K562 (cell line): ENCODE data around the gene RPH3AL. TPM values are rescaled to one million over a fixed set of nuclear protein-coding genes. Genes with fewer than 3 reads are reported as not detected.

Source experiments
- ATAC-seq: fragments of 200-7000 bp; cut with Tn5 transposase; 3 replicates; pipeline ENCODE4 v1.9.1; 2020; ENCODE audit warnings: moderate library complexity
- BruUV-seq: library from RNA; stranded (reverse); fragments of 400-500 nt; replicated peaks from 2 replicates; lab custom pipeline; 2021; lab: Mats Ljungman, UMichigan
- CTCF ChIA-PET: fragments of 300-600 bp; formaldehyde crosslinking; extraction: SDS; loops from one replicate; lab custom pipeline; 2021; ENCODE audit warnings: low intra/inter-chr PET ratio; lab: Yijun Ruan, JAX
- POLR2A ChIA-PET: fragments of 300-600, 350-650 bp; sonication (Branson Sonifier 250); formaldehyde crosslinking; extraction: SDS; loops from one replicate; lab custom pipeline; 2021; ENCODE audit warnings: antibody characterized with exemption, inconsistent platforms; lab: Yijun Ruan, JAX
- DNase-seq, 4 experiments: peaks; one replicate each; pipeline versions ENCODE4 v3.0.0 to v3.0.0-alpha.2; 2011 to 2018; ENCODE audit warnings: low spot score in 3 of 4, mixed read lengths in 3 of 4; ENCODE audit errors: extremely low read depth in 1 of 4
- FAIRE-seq: peaks from 2 replicates; lab custom pipeline; 2011; peaks lifted over from hg19 to GRCh38; lab: Jason Lieb, UNC
- H2AFZ ChIP-seq: 2 replicates; pipeline ENCODE4 v1.6.0; 2011; ENCODE audit warnings: low read depth, low read length, control low read depth, inconsistent platforms
- H3K27ac ChIP-seq: fragments of 200-600 bp; 3 replicates; pipeline ENCODE4 v1.8.0; 2011; ENCODE audit warnings: low read depth, mild to moderate bottlenecking, control low read depth, inconsistent platforms, low read length, moderate library complexity, mixed read lengths; ENCODE audit errors: extremely low read depth
- H3K27me3 ChIP-seq, 2 experiments: fragments of 300-600 bp in 1 of 2; 2 replicates in 1 of 2; 3 replicates in 1 of 2; pipeline versions ENCODE4 v1.6.0 to v1.8.0; 2011; ENCODE audit warnings: inconsistent platforms in 2 of 2, low read length in 2 of 2, mild to moderate bottlenecking in 1 of 2, mixed read lengths in 1 of 2, moderate library complexity in 1 of 2; ENCODE audit not compliant: control insufficient read depth in 2 of 2, insufficient read depth in 2 of 2
- H3K36me3 ChIP-seq: fragments of 300-600 bp; 3 replicates; pipeline ENCODE4 v1.8.0; 2011; ENCODE audit warnings: mild to moderate bottlenecking, low read length, inconsistent platforms; ENCODE audit not compliant: control insufficient read depth, insufficient read depth
- H3K4me1 ChIP-seq, 2 experiments: fragments of 200-600 bp in 1 of 2; replicated peaks in 1 of 2; 2 replicates in 1 of 2; 3 replicates in 1 of 2; pipeline versions ENCODE4 v1.5.1 to v1.8.0; 2011; ENCODE audit warnings: inconsistent platforms in 2 of 2, low read length in 2 of 2, mild to moderate bottlenecking in 1 of 2, mixed read lengths in 1 of 2, moderate library complexity in 1 of 2; ENCODE audit not compliant: control insufficient read depth in 2 of 2, insufficient read depth in 2 of 2
- H3K4me2 ChIP-seq: 2 replicates; pipeline ENCODE4 v1.6.1; 2011; ENCODE audit warnings: low read length, control low read depth, inconsistent platforms, mixed read lengths; ENCODE audit not compliant: insufficient read depth
- H3K4me3 ChIP-seq: fragments of 200-600 bp; sonication (generic), shearing (Covaris generic); 2 replicates; pipeline ENCODE4 v1.5.1; 2016; ENCODE audit warnings: control low read depth, inconsistent platforms
- H3K79me2 ChIP-seq: fragments of 200-600 bp; 3 replicates; pipeline ENCODE4 v1.8.0; 2011; ENCODE audit warnings: low read length, inconsistent platforms; ENCODE audit not compliant: control insufficient read depth, insufficient read depth
- H3K9ac ChIP-seq, 2 experiments: 2 replicates each; pipeline versions ENCODE4 v1.6.0 to v1.6.1; 2011; ENCODE audit warnings: low read depth in 2 of 2, low read length in 2 of 2, control low read depth in 1 of 2, inconsistent platforms in 1 of 2, mild to moderate bottlenecking in 1 of 2, mixed read lengths in 1 of 2; ENCODE audit not compliant: insufficient read depth in 1 of 2
- H3K9me1 ChIP-seq: one replicate; pipeline ENCODE4 v1.6.0; 2011; ENCODE audit warnings: inconsistent platforms, mild to moderate bottlenecking, low read length, moderate library complexity; ENCODE audit not compliant: control insufficient read depth, insufficient read depth
- H3K9me3 ChIP-seq: replicated peaks from 2 replicates; pipeline ENCODE4 v1.5.1; 2011; ENCODE audit warnings: low read depth, low read length, inconsistent platforms; ENCODE audit not compliant: control insufficient read depth, insufficient read depth
- H4K20me1 ChIP-seq: replicated peaks from 2 replicates; pipeline ENCODE4 v1.6.1; 2011; ENCODE audit warnings: low read length, inconsistent platforms, mixed read lengths; ENCODE audit not compliant: control insufficient read depth, insufficient read depth
- C11orf30 ChIP-seq: fragments of 450-650 bp; IDR thresholded peaks from 2 replicates; pipeline ENCODE4 v1.6.1; 2016; ENCODE audit warnings: low read depth, mild to moderate bottlenecking
- CHD2 ChIP-seq: IDR thresholded peaks from 2 replicates; pipeline ENCODE4 v1.6.1; 2011; ENCODE audit warnings: low read depth, low read length
- ETV1 ChIP-seq: fragments of 450-650 bp; conservative IDR thresholded peaks from 2 replicates; pipeline ENCODE4 v1.6.1; 2016; ENCODE audit warnings: missing genetic modification characterization, control low read depth, low read depth, missing compliant biosample characterization
- NONO ChIP-seq, 2 experiments: fragments of 200-400 bp in 1 of 2; fragments of 450-650 bp in 1 of 2; formaldehyde crosslinking in 1 of 2; IDR thresholded peaks; 2 replicates each; pipeline ENCODE4 v1.6.1; 2017; ENCODE audit warnings: low read depth in 2 of 2, mild to moderate bottlenecking in 2 of 2, moderate library complexity in 2 of 2, low read length in 1 of 2
- SMARCC2 ChIP-seq: fragments of 450-650 bp; IDR thresholded peaks from 2 replicates; pipeline ENCODE4 v1.6.1; 2017; ENCODE audit warnings: antibody characterized with exemption, moderate library complexity, mild to moderate bottlenecking, low read depth
- SP2 ChIP-seq: IDR thresholded peaks from 2 replicates; pipeline ENCODE4 v1.6.1; 2011; ENCODE audit warnings: mild to moderate bottlenecking, low read depth, low read length, moderate library complexity; ENCODE audit not compliant: poor library complexity, severe bottlenecking; ENCODE audit errors: extremely low read depth
- ZNF124 ChIP-seq: sonication (generic); formaldehyde crosslinking; IDR thresholded peaks from 2 replicates; pipeline ENCODE4 v1.8.1; 2022; ENCODE audit warnings: missing genetic modification reagents
- ZNF764 ChIP-seq: fragments of 250-450 bp; sonication (Bioruptor Pico); IDR thresholded peaks from 2 replicates; pipeline ENCODE4 v1.4.0; 2020; ENCODE audit warnings: low read depth, mild to moderate bottlenecking, moderate library complexity
- WGBS: fragments of 100-300 bp; shearing (Covaris generic); methylation state at CpG from one replicate; pipeline ENCODE4 v1.1.6; 2016; ENCODE audit warnings: low coverage, mixed read lengths; ENCODE audit not compliant: insufficient coverage; ENCODE audit errors: missing lambda C conversion rate; 5-methylcytosine and 5-hydroxymethylcytosine counted together
- in situ Hi-C: fragments of 300-500 bp; cut with MboI; formaldehyde crosslinking; loops from 4 replicates; pipeline ENCODE4 v1.15.0; 2018; ENCODE audit warnings: inconsistent platforms, mixed read lengths
- intact Hi-C: fragments of 100-400 bp; cut with micrococcal nuclease; formaldehyde crosslinking; loops from 2 replicates; pipeline ENCODE4 v1.14.2; 2022
- polyA plus RNA-seq, 8 experiments: library from polyadenylated mRNA; depleted of rRNA in 4 of 8; stranded (reverse) in 5 of 8; unstranded in 3 of 8; fragments of >200 nt; fragmentation: Nextera tagmentation in 2 of 8; fragmentation: Illumina TruSeq in 1 of 8; extraction: Ambion mirVana in 2 of 8; extraction: Trizol in 1 of 8; gene quantifications; 2 replicates each; pipeline versions ENCODE4 v1.2.1 to v1.2.3, GENCODE V29; 2011 to 2014; ENCODE audit warnings: inconsistent platforms in 1 of 8, missing spikeins in 1 of 8
- total RNA-seq, 7 experiments: library from RNA; depleted of rRNA in 6 of 7; stranded (reverse); fragments of >200 nt in 6 of 7; fragmentation: Illumina TruSeq in 2 of 7; extraction: Trizol in 2 of 7; gene quantifications; 2 replicates each; pipeline versions ENCODE4 v1.2.1 to v1.2.3, GENCODE V29; 2011 to 2021; ENCODE audit warnings: low replicate concordance in 1 of 7
- TF ChIP-seq, protein P1 (sequence below), 2 experiments: fragments of 450-650 bp; IDR thresholded peaks; 2 replicates each; pipeline ENCODE4 v1.6.1; 2016; ENCODE audit warnings: mild to moderate bottlenecking in 2 of 2, borderline replicate concordance in 1 of 2, low read depth in 1 of 2, moderate library complexity in 1 of 2
- TF ChIP-seq, protein P2 (sequence below): fragments of 450-650 bp; IDR thresholded peaks from 2 replicates; pipeline ENCODE4 v1.6.1; 2017; ENCODE audit warnings: antibody characterized with exemption

Gene RPH3AL
- total and polyA plus RNA-seq, 9 of the 15 experiments (the other 6 are each of a cell fraction or from before 2014, with no cell fraction given), result 0.18 to 1.7 (median 0.39) TPM

DNA sequence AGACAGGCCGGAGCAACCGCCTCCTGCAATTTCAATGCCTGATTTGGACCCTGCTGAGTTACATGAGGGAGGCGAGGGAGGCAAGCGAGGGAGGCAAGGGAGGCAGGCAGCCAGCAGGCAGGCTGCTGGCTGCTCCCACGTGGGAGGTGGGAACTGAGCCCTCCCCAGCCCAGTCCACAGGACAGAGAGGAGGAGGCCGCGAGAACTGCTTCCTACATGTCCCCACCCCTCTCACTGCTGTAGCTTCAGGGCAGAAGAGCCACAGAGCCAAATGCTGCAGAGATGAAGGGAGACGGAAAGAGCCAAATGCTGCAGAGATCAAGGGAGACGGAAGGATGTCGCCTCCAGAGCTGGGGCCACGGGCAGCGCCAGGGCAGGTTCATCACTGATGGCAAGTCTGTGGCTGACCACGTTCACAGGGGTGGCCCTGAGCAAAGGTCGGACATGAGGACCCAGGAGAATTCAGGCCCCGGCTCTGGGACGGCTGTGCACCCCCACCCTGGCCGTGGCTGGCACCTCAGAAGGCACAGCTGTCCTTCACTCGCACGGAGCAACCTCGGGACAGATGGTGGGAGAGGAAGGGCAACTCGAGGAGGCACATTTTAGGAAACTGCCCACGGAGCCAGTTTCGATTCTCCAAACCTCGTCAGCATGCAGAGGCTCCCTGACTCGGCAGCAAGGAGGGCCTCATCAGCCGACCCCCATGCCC is 21.5 kb downstream of the RPH3AL start:
- no peaks in the 10 kb centered on the region; the same call in 1 of the 2 replicates for H4K20me1 ChIP-seq
- no peak overlapping the region for H2AFZ ChIP-seq
- no peaks in the 10 kb centered on the region for H3K9me3 ChIP-seq
- H3K9ac ChIP-seq, result no peak overlapping the region
- WGBS, result 4% methylated on average over 15 of the region's 26 CpGs
- intact Hi-C loops, result no loop called here
- H3K4me2 ChIP-seq, result no peak overlapping the region
- no peak for ATAC-seq
- in situ Hi-C loops, result no loop called here
- H3K27ac ChIP-seq, result no peak overlapping the region
- H3K36me3 ChIP-seq, result no peaks in the 10 kb centered on the region
- no peaks in the 10 kb centered on the region; a peak in 2 of 5 replicates for H3K4me1 ChIP-seq
- H3K4me3 ChIP-seq, result no peak overlapping the region
- CTCF ChIA-PET, result no interaction called here
- H3K9me1 ChIP-seq, result no peaks in the 10 kb centered on the region
- H3K27me3 ChIP-seq, result peaks cover 19 to 67% of the 10 kb centered on the region in 2 experiments; a peak in 3 of 5 replicates
- no peak for FAIRE-seq
- no peak for DNase-seq
- BruUV-seq, result no TSS peak
- no peaks in the 10 kb centered on the region for H3K79me2 ChIP-seq
- POLR2A ChIA-PET, result no interaction called here
- no peak for TF ChIP-seq ZNF764 (CRISPR knock-in tag)
- TF ChIP-seq SP2, result no peak
- TF ChIP-seq C11orf30, result no peak
- TF ChIP-seq NONO (IDR thresholded peaks at IDR 0.05; ENCODE audit: low read depth in 2 of 2, low read length in 1 of 2), result no peak
- no peak for TF ChIP-seq ZNF124 (CRISPR knock-in tag)
- TF ChIP-seq, protein P1, sequence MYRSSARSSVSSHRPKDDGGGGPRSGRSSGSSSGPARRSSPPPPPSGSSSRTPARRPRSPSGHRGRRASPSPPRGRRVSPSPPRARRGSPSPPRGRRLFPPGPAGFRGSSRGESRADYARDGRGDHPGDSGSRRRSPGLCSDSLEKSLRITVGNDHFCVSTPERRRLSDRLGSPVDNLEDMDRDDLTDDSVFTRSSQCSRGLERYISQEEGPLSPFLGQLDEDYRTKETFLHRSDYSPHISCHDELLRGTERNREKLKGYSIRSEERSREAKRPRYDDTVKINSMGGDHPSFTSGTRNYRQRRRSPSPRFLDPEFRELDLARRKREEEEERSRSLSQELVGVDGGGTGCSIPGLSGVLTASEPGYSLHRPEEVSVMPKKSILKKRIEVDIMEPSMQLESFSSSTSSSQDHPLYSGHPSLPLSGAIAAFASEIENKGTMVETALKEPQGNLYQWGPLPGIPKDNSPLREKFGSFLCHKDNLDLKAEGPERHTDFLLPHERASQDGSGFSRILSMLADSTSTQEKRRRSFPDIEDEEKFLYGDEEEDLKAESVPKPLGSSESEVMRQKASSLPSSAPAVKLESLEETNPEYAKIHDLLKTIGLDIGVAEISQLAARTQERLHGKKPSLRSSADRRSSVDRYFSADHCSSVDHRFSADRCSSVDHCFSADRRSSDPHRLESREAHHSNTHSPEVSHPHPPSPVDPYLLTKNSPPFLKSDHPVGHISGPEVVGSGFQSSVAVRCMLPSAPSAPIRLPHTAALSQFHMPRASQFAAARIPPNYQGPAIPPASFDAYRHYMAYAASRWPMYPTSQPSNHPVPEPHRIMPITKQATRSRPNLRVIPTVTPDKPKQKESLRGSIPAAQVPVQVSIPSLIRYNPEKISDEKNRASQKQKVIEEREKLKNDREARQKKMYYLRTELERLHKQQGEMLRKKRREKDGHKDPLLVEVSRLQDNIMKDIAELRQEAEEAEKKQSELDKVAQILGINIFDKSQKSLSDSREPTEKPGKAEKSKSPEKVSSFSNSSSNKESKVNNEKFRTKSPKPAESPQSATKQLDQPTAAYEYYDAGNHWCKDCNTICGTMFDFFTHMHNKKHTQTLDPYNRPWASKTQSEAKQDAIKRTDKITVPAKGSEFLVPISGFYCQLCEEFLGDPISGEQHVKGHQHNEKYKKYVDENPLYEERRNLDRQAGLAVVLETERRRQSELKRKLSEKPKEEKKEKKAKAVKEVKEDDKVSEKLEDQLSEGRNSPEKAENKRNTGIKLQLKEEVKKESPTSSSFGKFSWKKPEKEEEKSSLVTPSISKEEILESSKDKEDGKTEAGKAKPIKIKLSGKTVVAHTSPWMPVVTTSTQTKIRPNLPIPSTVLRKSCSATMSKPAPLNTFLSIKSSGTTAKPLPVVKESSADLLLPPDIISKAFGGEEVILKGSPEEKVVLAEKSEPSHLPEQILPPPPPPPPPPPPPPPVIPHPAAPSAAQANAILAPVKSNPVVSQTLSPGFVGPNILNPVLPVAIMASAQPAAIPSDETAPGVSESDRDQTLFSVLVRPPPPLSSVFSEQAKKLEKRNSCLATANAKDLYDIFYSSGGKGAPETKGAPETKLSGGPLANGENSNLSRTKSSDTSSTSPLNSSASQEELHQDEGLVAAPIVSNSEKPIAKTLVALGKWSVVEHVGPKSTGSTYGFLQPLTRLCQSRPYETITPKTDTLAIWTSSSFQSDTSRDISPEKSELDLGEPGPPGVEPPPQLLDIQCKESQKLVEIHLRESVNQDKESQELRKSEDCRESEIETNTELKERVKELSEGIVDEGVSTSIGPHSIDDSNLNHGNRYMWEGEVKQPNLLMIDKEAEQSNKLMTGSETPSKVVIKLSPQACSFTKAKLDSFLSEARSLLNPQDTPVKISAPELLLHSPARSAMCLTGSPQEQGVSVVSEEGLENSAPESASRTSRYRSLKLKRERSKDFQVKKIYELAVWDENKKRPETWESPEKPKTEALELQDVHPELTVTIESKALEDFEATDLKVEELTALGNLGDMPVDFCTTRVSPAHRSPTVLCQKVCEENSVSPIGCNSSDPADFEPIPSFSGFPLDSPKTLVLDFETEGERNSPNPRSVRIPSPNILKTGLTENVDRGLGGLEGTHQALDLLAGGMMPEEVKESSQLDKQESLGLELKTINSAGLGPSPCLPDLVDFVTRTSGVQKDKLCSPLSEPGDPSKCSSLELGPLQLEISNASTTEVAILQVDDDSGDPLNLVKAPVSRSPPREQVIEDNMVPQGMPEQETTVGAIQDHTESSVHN (IDR thresholded peaks at IDR 0.05; ENCODE audit: borderline replicate concordance in 1 of 2, low read depth in 1 of 2), result no peak
- no peak for TF ChIP-seq SMARCC2
- TF ChIP-seq CHD2, result no peak
- TF ChIP-seq, protein P2, sequence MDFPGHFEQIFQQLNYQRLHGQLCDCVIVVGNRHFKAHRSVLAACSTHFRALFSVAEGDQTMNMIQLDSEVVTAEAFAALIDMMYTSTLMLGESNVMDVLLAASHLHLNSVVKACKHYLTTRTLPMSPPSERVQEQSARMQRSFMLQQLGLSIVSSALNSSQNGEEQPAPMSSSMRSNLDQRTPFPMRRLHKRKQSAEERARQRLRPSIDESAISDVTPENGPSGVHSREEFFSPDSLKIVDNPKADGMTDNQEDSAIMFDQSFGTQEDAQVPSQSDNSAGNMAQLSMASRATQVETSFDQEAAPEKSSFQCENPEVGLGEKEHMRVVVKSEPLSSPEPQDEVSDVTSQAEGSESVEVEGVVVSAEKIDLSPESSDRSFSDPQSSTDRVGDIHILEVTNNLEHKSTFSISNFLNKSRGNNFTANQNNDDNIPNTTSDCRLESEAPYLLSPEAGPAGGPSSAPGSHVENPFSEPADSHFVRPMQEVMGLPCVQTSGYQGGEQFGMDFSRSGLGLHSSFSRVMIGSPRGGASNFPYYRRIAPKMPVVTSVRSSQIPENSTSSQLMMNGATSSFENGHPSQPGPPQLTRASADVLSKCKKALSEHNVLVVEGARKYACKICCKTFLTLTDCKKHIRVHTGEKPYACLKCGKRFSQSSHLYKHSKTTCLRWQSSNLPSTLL, result no peak
- TF ChIP-seq ETV1 (tag), result no peak
